ENCODE data around the gene CIDEB.
A peak's percentile ranks its signal among the peaks of the same experiment; 100 is the strongest.

Gene CIDEB

DNA sequence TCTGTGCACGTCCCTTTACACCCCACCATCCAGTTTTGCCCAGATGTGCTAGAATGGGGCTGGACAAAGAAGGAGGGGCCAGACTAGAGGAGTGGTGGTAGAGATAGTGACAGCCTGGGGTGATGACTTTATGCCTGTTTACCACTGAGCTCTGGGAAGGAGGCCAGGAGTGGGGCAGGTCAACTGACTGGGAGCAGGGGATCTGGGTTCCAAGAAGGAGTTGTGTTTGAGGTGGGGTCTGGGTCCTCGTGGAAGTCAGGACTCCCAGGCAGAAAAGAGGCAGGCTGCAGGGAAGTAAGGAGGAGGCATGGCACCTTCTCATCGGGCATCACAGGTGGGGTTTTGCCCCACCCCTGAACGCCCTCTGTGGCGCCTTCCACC, 2.5 kb upstream of the CIDEB start:
- H3K27me3 ChIP-seq (ENCODE audit: low read depth, low read length), result no peaks in the 10 kb centered on the region
- peaks cover 18 to 23% of the 10 kb centered on the region in 2 donors for H3K36me3 ChIP-seq (ENCODE audit: control insufficient read depth in 1 of 2, insufficient read depth in 2 of 2, low read length in 2 of 2)
- H3K4me1 ChIP-seq (ENCODE audit: control insufficient read depth in 1 of 2, insufficient read depth in 2 of 2, low read length in 2 of 2), result peaks cover 21% of the 10 kb centered on the region in 2 donors

DNA sequence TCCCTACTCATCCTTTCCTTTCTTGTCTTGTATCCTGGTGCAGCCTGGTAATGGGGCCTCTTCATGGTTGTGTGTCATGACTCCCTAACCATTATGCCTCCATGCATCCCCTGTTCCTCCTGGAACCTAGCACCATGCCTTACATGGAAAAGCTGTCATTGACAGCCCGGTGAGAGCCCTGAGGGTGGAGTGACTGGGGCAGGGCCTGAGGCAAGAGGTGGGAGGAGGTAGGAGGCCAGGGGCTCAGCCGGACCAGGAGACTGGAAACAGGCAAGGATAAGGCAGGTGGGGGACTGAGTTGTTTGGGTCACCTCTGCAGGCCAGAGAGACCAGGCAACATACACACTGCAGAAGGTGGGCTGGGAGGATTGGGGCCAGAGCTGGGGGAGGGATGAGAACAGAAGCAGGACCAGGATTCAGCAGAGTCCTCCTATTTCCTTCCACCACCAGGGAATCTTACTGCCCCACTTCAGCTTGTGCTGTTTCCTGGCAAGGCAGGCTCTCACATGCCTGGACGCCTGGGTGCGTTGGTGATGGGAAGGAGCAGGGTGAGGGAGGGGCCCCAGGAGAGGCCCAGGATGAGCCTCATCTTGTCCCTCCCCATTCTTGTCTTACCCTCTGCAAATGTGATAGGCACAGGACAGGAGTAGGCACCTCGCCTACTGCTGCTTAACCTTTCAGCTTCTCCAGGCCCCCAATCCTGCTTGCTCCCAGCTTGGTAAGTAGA, 1.9 kb upstream of the CIDEB start, which contains the start of gene LTB4R2:
Gene LTB4R2, plus strand, starts transcription at position 603 of the 727 bp plus-strand sequence. CDS start 525 bp downstream, outside the sequence.
- Histone ChIP-seq H3K27me3 (ENCODE audit: low read depth, low read length) (no peaks in the 10 kb centered on the region), H3K9me3 (ENCODE audit: control insufficient read depth in 1 of 2, low read length in 2 of 2) (no peaks in the 10 kb centered on the region), H3K36me3 (ENCODE audit: control insufficient read depth in 1 of 2, insufficient read depth in 2 of 2, low read length in 2 of 2) (peaks cover 23 to 28% of the 10 kb centered on the region in 2 donors), H3K4me3 (ENCODE audit: low read depth in 1 of 2, low read length in 2 of 2) (peak within 1 kb of the TSS; percentile 31 to 71), H3K4me1 (ENCODE audit: control insufficient read depth in 1 of 2, insufficient read depth in 2 of 2, low read length in 2 of 2) (peaks cover 21% of the 10 kb centered on the region in 2 donors), H3K27ac (ENCODE audit: low read length) (no peak within 1 kb of the TSS)

More for the DNA sequence above, 2.5 kb upstream of the CIDEB start:
- H3K27ac ChIP-seq (ENCODE audit: low read length), result no peak overlapping the region
- no peaks in the 10 kb centered on the region for H3K9me3 ChIP-seq (ENCODE audit: control insufficient read depth in 1 of 2, low read length in 2 of 2)
- peak overlapping the region; percentile 31 to 71 for H3K4me3 ChIP-seq (ENCODE audit: low read depth in 1 of 2, low read length in 2 of 2)

DNA sequence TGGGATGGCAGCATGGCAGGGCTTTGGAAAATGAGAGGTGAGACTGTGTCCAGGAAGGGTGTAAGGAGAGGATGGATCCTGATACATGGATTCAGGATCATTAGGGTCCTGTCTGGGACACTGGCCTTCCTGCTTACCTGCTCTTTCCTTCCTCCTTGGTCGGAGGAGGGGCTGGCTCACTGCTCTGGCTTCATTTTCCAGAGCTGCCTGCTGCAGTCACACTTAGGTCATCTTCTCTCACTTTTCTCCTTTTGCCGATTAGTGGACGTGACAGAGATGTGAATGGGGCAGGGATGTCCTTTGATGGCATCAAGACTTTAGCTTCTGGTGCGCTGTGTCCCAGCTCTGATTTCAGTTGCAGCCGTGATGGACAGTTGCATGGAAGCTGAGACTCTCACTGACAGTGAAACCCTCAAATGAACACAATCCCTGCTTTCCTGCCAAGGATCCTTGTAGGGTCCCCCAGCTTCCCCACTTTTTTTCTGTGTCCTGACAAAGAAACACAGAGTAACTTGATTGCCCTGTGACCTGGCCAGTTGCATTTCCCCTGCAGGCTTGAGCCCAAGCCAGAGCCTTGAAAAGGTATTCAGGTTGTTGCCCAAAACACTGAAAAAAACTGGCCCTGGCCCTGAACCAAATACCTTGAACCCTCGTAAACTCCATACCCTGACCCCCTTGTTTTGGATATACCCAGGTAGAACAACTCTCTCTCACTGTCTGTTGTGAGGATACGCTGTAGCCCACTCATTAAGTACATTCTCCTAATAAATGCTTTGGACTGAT, 756 bp upstream of the CIDEB start:
- H3K4me3 ChIP-seq (ENCODE audit: low read depth in 1 of 2, low read length in 2 of 2), result no peak overlapping the region
- peaks cover 35 to 40% of the 10 kb centered on the region in 2 donors for H3K36me3 ChIP-seq (ENCODE audit: control insufficient read depth in 1 of 2, insufficient read depth in 2 of 2, low read length in 2 of 2)
- H3K9me3 ChIP-seq (ENCODE audit: control insufficient read depth in 1 of 2, low read length in 2 of 2), result no peaks in the 10 kb centered on the region
- no peaks in the 10 kb centered on the region for H3K27me3 ChIP-seq (ENCODE audit: low read depth, low read length)
- H3K27ac ChIP-seq (ENCODE audit: low read length), result peak overlapping the region; percentile 72
- peaks cover 12 to 21% of the 10 kb centered on the region in 2 donors for H3K4me1 ChIP-seq (ENCODE audit: control insufficient read depth in 1 of 2, insufficient read depth in 2 of 2, low read length in 2 of 2)

GRCh38 chr14:24307156-24307574, 612 bp downstream of the CIDEB start:
- H3K27ac ChIP-seq (ENCODE audit: low read length), result peak overlapping the region; percentile 72
- H3K4me3 ChIP-seq (ENCODE audit: low read depth in 1 of 2, low read length in 2 of 2), result peak overlapping the region in 1 of 2 donors; percentile 40
- no peaks in the 10 kb centered on the region for H3K9me3 ChIP-seq (ENCODE audit: control insufficient read depth in 1 of 2, low read length in 2 of 2)
- no peaks in the 10 kb centered on the region for H3K27me3 ChIP-seq (ENCODE audit: low read depth, low read length)
- H3K4me1 ChIP-seq (ENCODE audit: control insufficient read depth in 1 of 2, insufficient read depth in 2 of 2, low read length in 2 of 2), result peaks cover 12 to 21% of the 10 kb centered on the region in 2 donors
- H3K36me3 ChIP-seq (ENCODE audit: control insufficient read depth in 1 of 2, insufficient read depth in 2 of 2, low read length in 2 of 2), result peaks cover 46 to 54% of the 10 kb centered on the region in 2 donors

DNA sequence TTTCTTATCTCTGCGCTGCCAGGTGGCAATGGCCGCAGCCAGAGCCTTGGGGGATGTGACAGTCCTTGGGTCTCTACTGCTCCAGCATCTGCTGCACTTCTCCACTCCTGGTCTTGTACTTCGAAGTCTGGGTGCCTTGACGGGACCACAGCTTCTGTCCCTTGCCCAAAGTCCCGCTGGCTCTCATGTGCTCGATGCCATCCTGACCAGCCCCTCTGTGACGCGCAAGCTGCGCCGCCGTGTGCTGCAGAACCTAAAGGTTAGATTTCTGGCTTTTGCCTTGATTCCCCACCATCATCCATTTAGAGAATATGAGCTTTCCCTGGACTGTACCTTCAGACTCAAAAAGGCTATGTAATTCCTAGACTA, 3.8 kb downstream of the CIDEB start:
- Histone ChIP-seq H3K27ac (ENCODE audit: low read length) (peak overlapping the region; percentile 54), H3K4me3 (ENCODE audit: low read depth in 1 of 2, low read length in 2 of 2) (no peak overlapping the region), H3K36me3 (ENCODE audit: control insufficient read depth in 1 of 2, insufficient read depth in 2 of 2, low read length in 2 of 2) (peaks cover 52 to 63% of the 10 kb centered on the region in 2 donors), H3K4me1 (ENCODE audit: control insufficient read depth in 1 of 2, insufficient read depth in 2 of 2, low read length in 2 of 2) (peaks cover 12 to 20% of the 10 kb centered on the region in 2 donors), H3K9me3 (ENCODE audit: control insufficient read depth in 1 of 2, low read length in 2 of 2) (no peaks in the 10 kb centered on the region), H3K27me3 (ENCODE audit: low read depth, low read length) (no peaks in the 10 kb centered on the region)

GRCh38 chr14:24300326-24300980, 7.3 kb downstream of the CIDEB start:
- peak overlapping the region; percentile 81 to 93 for H3K4me3 ChIP-seq (ENCODE audit: low read depth in 1 of 2, low read length in 2 of 2)
- no peaks in the 10 kb centered on the region for H3K9me3 ChIP-seq (ENCODE audit: control insufficient read depth in 1 of 2, low read length in 2 of 2)
- peaks cover 12 to 29% of the 10 kb centered on the region in 2 donors for H3K4me1 ChIP-seq (ENCODE audit: control insufficient read depth in 1 of 2, insufficient read depth in 2 of 2, low read length in 2 of 2)
- H3K27me3 ChIP-seq (ENCODE audit: low read depth, low read length), result no peaks in the 10 kb centered on the region
- peak overlapping the region; percentile 89 for H3K27ac ChIP-seq (ENCODE audit: low read length)
- H3K36me3 ChIP-seq (ENCODE audit: control insufficient read depth in 1 of 2, insufficient read depth in 2 of 2, low read length in 2 of 2), result peaks cover 47 to 51% of the 10 kb centered on the region in 2 donors

GRCh38 chr14:24299255-24300191, 8.3 kb downstream of the CIDEB start, which contains the start of the genes DHRS1 and NOP9:
Gene DHRS1, minus strand, starts transcription at chr14:24299780. Its CDS starts 674 bp downstream, at chr14:24299106.
Gene NOP9, plus strand, starts transcription at chr14:24299850. Its CDS starts 105 bp downstream, at chr14:24299955.
- H3K9me3 ChIP-seq (ENCODE audit: control insufficient read depth in 1 of 2, low read length in 2 of 2), result no peaks in the 10 kb centered on the region
- peak within 1 kb of the TSS; percentile 89 for H3K27ac ChIP-seq (ENCODE audit: low read length)
- peaks cover 12 to 29% of the 10 kb centered on the region in 2 donors for H3K4me1 ChIP-seq (ENCODE audit: control insufficient read depth in 1 of 2, insufficient read depth in 2 of 2, low read length in 2 of 2)
- H3K4me3 ChIP-seq (ENCODE audit: low read depth in 1 of 2, low read length in 2 of 2), result peak within 1 kb of the TSS; percentile 81 to 93
- H3K27me3 ChIP-seq (ENCODE audit: low read depth, low read length), result no peaks in the 10 kb centered on the region
- H3K36me3 ChIP-seq (ENCODE audit: control insufficient read depth in 1 of 2, insufficient read depth in 2 of 2, low read length in 2 of 2), result peaks cover 39 to 46% of the 10 kb centered on the region in 2 donors

DNA sequence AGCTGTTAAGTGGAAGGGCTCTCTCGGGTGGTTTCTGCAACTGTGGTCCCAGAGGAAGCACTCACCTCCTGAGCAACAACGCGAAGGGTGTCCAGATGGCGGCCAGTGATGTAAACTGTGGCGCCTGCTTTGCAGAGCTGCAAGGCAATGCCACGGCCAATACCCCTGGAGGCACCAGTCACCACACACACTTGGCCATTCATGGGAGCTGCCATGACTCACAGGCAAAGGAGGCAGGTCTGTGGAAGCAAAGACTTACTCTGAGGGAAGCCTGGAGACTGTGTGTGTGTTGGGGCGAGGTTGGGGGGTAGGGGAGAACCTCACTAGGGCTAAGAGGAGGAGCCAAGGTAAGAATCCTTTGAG, 8.9 kb downstream of the CIDEB start:
- peak overlapping the region; percentile 81 to 93 for H3K4me3 ChIP-seq (ENCODE audit: low read depth in 1 of 2, low read length in 2 of 2)
- peaks cover 12 to 29% of the 10 kb centered on the region in 2 donors for H3K4me1 ChIP-seq (ENCODE audit: control insufficient read depth in 1 of 2, insufficient read depth in 2 of 2, low read length in 2 of 2)
- H3K36me3 ChIP-seq (ENCODE audit: control insufficient read depth in 1 of 2, insufficient read depth in 2 of 2, low read length in 2 of 2), result peaks cover 32 to 40% of the 10 kb centered on the region in 2 donors
- no peaks in the 10 kb centered on the region for H3K9me3 ChIP-seq (ENCODE audit: control insufficient read depth in 1 of 2, low read length in 2 of 2)
- H3K27me3 ChIP-seq (ENCODE audit: low read depth, low read length), result no peaks in the 10 kb centered on the region
- H3K27ac ChIP-seq (ENCODE audit: low read length), result peak overlapping the region; percentile 89

GRCh38 chr14:24297190-24297964, 10.4 kb downstream of the CIDEB start:
- Histone ChIP-seq H3K4me1 (ENCODE audit: control insufficient read depth in 1 of 2, insufficient read depth in 2 of 2, low read length in 2 of 2) (peaks cover 12 to 29% of the 10 kb centered on the region in 2 donors), H3K4me3 (ENCODE audit: low read depth in 1 of 2, low read length in 2 of 2) (no peak overlapping the region), H3K27ac (ENCODE audit: low read length) (peak overlapping the region; percentile 52), H3K9me3 (ENCODE audit: control insufficient read depth in 1 of 2, low read length in 2 of 2) (no peaks in the 10 kb centered on the region), H3K36me3 (ENCODE audit: control insufficient read depth in 1 of 2, insufficient read depth in 2 of 2, low read length in 2 of 2) (peaks cover 26 to 28% of the 10 kb centered on the region in 2 donors), H3K27me3 (ENCODE audit: low read depth, low read length) (no peaks in the 10 kb centered on the region)

Data from muscle layer of duodenum (tissue), 2 donors.